IPS-NIHi7 (cell line): ENCODE data around the gene THNSL1.
"Not testable (repeated sequence)": the region's sequence is repeated elsewhere in the genome, so short reads cannot be mapped to it uniquely, and the experiment has no call there.

Source experiments
- DNase-seq: peaks from one replicate; pipeline ENCODE4 v3.0.0; 2012; ENCODE audit warnings: mixed read lengths; ENCODE audit errors: extremely low spot score

THNSL1 gene

GRCh38 chr10:24995072-24995471 lies 21.3 kb upstream of the THNSL1 start:
- DNase-seq = no peak

- DNase-seq = no peak
Measured at GRCh38 chr10:24998044-24998443, 18.4 kb upstream of the THNSL1 start.

GRCh38 chr10:25011591-25011990 lies 4.8 kb upstream of the THNSL1 start:
- not testable (repeated sequence) for DNase-seq

- DNase-seq = no peak
Measured at GRCh38 chr10:25014579-25014978, 1.8 kb upstream of the THNSL1 start.

GRCh38 chr10:25015828-25016375 lies 510 bp upstream of the THNSL1 start, which contains the start of gene ENKUR:
Gene ENKUR (minus strand): TSS chr10:25016158. CDS start chr10:25015936, 222 bp downstream.
- peak; percentile 89 for DNase-seq

GRCh38 chr10:25017154-25017590 lies 760 bp downstream of the THNSL1 start:
- peak; percentile 12 for DNase-seq

- no peak for DNase-seq
Measured at GRCh38 chr10:25017661-25018060, 1.2 kb downstream of the THNSL1 start.

- DNase-seq = no peak
Measured at GRCh38 chr10:25018703-25019102, 2.3 kb downstream of the THNSL1 start.

GRCh38 chr10:25023278-25023677 lies 6.9 kb downstream of the THNSL1 start:
- DNase-seq = no peak

GRCh38 chr10:25024528-25024927 lies 8.1 kb downstream of the THNSL1 start:
- no peak for DNase-seq

GRCh38 chr10:25026463-25026862 lies 10.1 kb downstream of the THNSL1 start:
- DNase-seq = no peak

- DNase-seq = no peak
Measured at GRCh38 chr10:25028711-25029110, 12.3 kb downstream of the THNSL1 start.

GRCh38 chr10:25029519-25029918 lies 13.1 kb downstream of the THNSL1 start:
- DNase-seq = no peak

GRCh38 chr10:25036381-25036780 lies 20.0 kb downstream of the THNSL1 start:
- DNase-seq = no peak

- no peak for DNase-seq
Measured at GRCh38 chr10:25038325-25038724, 21.9 kb downstream of the THNSL1 start.

GRCh38 chr10:25039531-25039930 lies 23.1 kb downstream of the THNSL1 start:
- DNase-seq = no peak

- DNase-seq = no peak
Measured at GRCh38 chr10:25046641-25047040, 30.2 kb downstream of the THNSL1 start.

- no peak for DNase-seq
Measured at GRCh38 chr10:25047088-25047487, 30.7 kb downstream of the THNSL1 start.

- no peak for DNase-seq
Measured at GRCh38 chr10:25047591-25048301, 31.3 kb downstream of the THNSL1 start.

GRCh38 chr10:25048450-25048849 lies 32.0 kb downstream of the THNSL1 start:
- no peak for DNase-seq

GRCh38 chr10:25049966-25050365 lies 33.6 kb downstream of the THNSL1 start:
- DNase-seq = no peak

- DNase-seq = no peak
Measured at GRCh38 chr10:25050402-25050801, 34.0 kb downstream of the THNSL1 start.

GRCh38 chr10:25052012-25052411 lies 35.6 kb downstream of the THNSL1 start:
- no peak for DNase-seq

- no peak for DNase-seq
Measured at GRCh38 chr10:25056726-25057125, 40.3 kb downstream of the THNSL1 start.
